Measurements from ENCODE around the gene KNSTRN.

DNA sequence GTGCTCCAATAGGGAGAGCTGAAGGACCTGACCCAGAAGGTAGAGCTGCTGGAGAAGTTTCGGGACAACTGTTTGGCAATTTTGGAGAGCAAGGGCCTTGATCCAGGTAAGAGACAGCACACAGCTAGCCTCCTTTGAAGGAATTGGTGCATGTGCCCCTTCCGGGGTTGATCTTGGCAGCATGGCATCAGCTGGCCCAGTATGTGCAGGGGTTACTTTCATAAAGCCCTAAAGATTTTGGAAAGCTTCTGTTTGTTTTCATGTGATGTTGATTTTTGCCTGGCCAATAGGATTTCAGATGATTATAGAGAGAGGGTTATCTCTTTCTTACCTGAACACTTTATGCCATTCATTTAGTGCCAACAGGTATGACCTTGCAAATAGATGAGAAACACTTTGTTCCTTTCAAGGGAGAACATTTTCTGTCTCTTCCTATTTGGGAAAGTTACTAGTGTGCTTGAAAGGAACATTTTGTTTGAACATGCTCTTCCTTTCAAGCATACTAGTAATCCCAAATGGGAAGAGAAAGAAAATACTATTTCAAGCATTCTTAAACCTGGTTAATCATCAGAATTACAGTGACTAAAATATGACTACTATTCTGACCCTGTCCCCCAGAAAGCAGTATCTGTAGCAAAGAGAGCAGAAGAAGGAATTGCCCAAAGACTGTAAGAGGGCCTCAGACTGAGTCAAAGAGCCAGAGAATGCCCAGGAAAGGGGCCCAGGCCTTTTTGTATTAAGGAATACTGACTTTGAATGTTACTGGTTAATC lies 7.5 kb downstream of the KNSTRN start:
- TF ChIP-seq POLR2AphosphoS5 (IDR thresholded peaks at IDR 0.05; ENCODE audit: borderline replicate concordance, low read depth, low read length) (no peak), EZH2 (IDR thresholded peaks at IDR 0.05) (no peak)

Data from SK-N-MC (cell line).